Spinal cord (tissue), 10 donors: ENCODE results near the gene UPP2. TPM values are rescaled to one million over a fixed set of nuclear protein-coding genes. Genes with fewer than 3 reads are reported as not detected.

ENCODE experiments used
- DNase-seq, 6 donors: peaks; one replicate each; pipeline versions ENCODE4 v3.0.0 to v3.0.0-alpha.2; 2013 to 2015; ENCODE audit warnings: low spot score in 6 of 6, low read depth in 4 of 6
- H3K27ac ChIP-seq: one replicate; pipeline ENCODE4 v1.5.1; 2013; ENCODE audit warnings: low read depth, low read length, control low read depth
- H3K27me3 ChIP-seq: one replicate; pipeline ENCODE4 v1.6.1; 2013; ENCODE audit warnings: low read length; ENCODE audit not compliant: control insufficient read depth, insufficient read depth
- H3K36me3 ChIP-seq: one replicate; pipeline ENCODE4 v1.6.1; 2013; ENCODE audit warnings: low read length; ENCODE audit not compliant: control insufficient read depth, insufficient read depth
- H3K4me1 ChIP-seq: one replicate; pipeline ENCODE4 v1.6.1; 2013; ENCODE audit warnings: low read length; ENCODE audit not compliant: control insufficient read depth, insufficient read depth
- H3K4me3 ChIP-seq: one replicate; pipeline ENCODE4 v1.5.1; 2013; ENCODE audit warnings: low read depth, low read length, control low read depth
- H3K9me3 ChIP-seq: one replicate; pipeline ENCODE4 v1.6.1; 2013; ENCODE audit warnings: low read length; ENCODE audit not compliant: control insufficient read depth, insufficient read depth
- WGBS: methylation state at CpG from one replicate; pipeline ENCODE4 v1.1.5; 2013; ENCODE audit warnings: missing lambda C conversion rate; ENCODE audit not compliant: insufficient coverage; 5-methylcytosine and 5-hydroxymethylcytosine counted together
- polyA plus RNA-seq, 2 donors: library from polyadenylated mRNA; unstranded; fragments of 120-200 nt; gene quantifications; one replicate each; pipeline ENCODE4 v1.2.1, GENCODE V29; 2013; ENCODE audit not compliant: insufficient read length in 2 of 2
- total RNA-seq, 2 donors: library from RNA; depleted of rRNA in 1 of 2; stranded (reverse); fragments of 120-200 nt in 1 of 2; fragments of >200 nt in 1 of 2; gene quantifications; one replicate each; pipeline versions ENCODE4 v1.2.3 to v1.2.4, GENCODE V29; 2013 to 2014
- donor health status: healthy.

The UPP2 gene
- total and polyA plus RNA-seq, 4 donors = 0.55 to 1.5 (median 1.3) TPM

GRCh38 chr2:158079672-158080071, 22.0 kb upstream of the UPP2 start:
- Histone ChIP-seq H3K4me1 (no peaks in the 10 kb centered on the region), H3K9me3 (no peaks in the 10 kb centered on the region), H3K4me3 (no peak overlapping the region), H3K27ac (no peak overlapping the region), H3K27me3 (no peaks in the 10 kb centered on the region), H3K36me3 (no peaks in the 10 kb centered on the region)
- WGBS = no CpG with 5 or more reads among the region's 3 CpGs
- DNase-seq = peak in 2 of 6 donors; percentile 2 to 8

- H3K36me3 ChIP-seq = no peaks in the 10 kb centered on the region
- H3K4me3 ChIP-seq = no peak overlapping the region
- H3K4me1 ChIP-seq = no peaks in the 10 kb centered on the region
- peaks cover 5% of the 10 kb centered on the region for H3K9me3 ChIP-seq
- WGBS = no CpG with 5 or more reads among the region's 3 CpGs
- H3K27me3 ChIP-seq = no peaks in the 10 kb centered on the region
- no peak overlapping the region for H3K27ac ChIP-seq
- DNase-seq = no peak
These were observed 13.6 kb upstream of the UPP2 start for GRCh38 chr2:158088093-158088492.

- 98% methylated on average over 5 of the region's 5 CpGs for WGBS
- no peak overlapping the region for H3K27ac ChIP-seq
- no peaks in the 10 kb centered on the region for H3K36me3 ChIP-seq
- DNase-seq = no peak
- H3K4me1 ChIP-seq = no peaks in the 10 kb centered on the region
- peaks cover 5% of the 10 kb centered on the region for H3K9me3 ChIP-seq
- H3K27me3 ChIP-seq = no peaks in the 10 kb centered on the region
- H3K4me3 ChIP-seq = no peak overlapping the region
These were observed 12.4 kb upstream of the UPP2 start for GRCh38 chr2:158089322-158089721.

GRCh38 chr2:158091647-158092046, 10.0 kb upstream of the UPP2 start:
- WGBS = 89% methylated on average over 4 of the region's 4 CpGs
- Histone ChIP-seq H3K27ac (no peak overlapping the region), H3K9me3 (peaks cover 3% of the 10 kb centered on the region), H3K36me3 (no peaks in the 10 kb centered on the region), H3K4me3 (no peak overlapping the region), H3K4me1 (no peaks in the 10 kb centered on the region), H3K27me3 (no peaks in the 10 kb centered on the region)
- no peak for DNase-seq

- Histone ChIP-seq H3K9me3 (no peaks in the 10 kb centered on the region), H3K4me3 (no peak overlapping the region), H3K27ac (no peak overlapping the region), H3K27me3 (no peaks in the 10 kb centered on the region), H3K36me3 (no peaks in the 10 kb centered on the region), H3K4me1 (no peaks in the 10 kb centered on the region)
- 87% methylated on average over 2 of the region's 2 CpGs for WGBS
- peak in 1 of 6 donors; percentile 8 for DNase-seq
These were observed 7.1 kb upstream of the UPP2 start for GRCh38 chr2:158094487-158095092.

- Histone ChIP-seq H3K27ac (no peak overlapping the region), H3K36me3 (no peaks in the 10 kb centered on the region), H3K4me3 (no peak overlapping the region), H3K27me3 (no peaks in the 10 kb centered on the region), H3K4me1 (no peaks in the 10 kb centered on the region), H3K9me3 (no peaks in the 10 kb centered on the region)
- DNase-seq = no peak
These were observed 6.4 kb upstream of the UPP2 start for GRCh38 chr2:158095269-158095668.

- Histone ChIP-seq H3K4me3 (no peak overlapping the region), H3K9me3 (no peaks in the 10 kb centered on the region), H3K27me3 (no peaks in the 10 kb centered on the region), H3K36me3 (no peaks in the 10 kb centered on the region), H3K27ac (no peak overlapping the region), H3K4me1 (no peaks in the 10 kb centered on the region)
- WGBS = no CpG with 5 or more reads among the region's 4 CpGs
- DNase-seq = no peak
These were observed 5.8 kb upstream of the UPP2 start for GRCh38 chr2:158095912-158096311.

GRCh38 chr2:158097481-158097880, 4.2 kb upstream of the UPP2 start:
- DNase-seq = no peak
- Histone ChIP-seq H3K4me3 (no peak overlapping the region), H3K4me1 (no peaks in the 10 kb centered on the region), H3K27me3 (no peaks in the 10 kb centered on the region), H3K9me3 (no peaks in the 10 kb centered on the region), H3K27ac (no peak overlapping the region), H3K36me3 (no peaks in the 10 kb centered on the region)
- no CpG with 5 or more reads among the region's 2 CpGs for WGBS

GRCh38 chr2:158098178-158098577, 3.5 kb upstream of the UPP2 start:
- H3K4me1 ChIP-seq = no peaks in the 10 kb centered on the region
- no peaks in the 10 kb centered on the region for H3K36me3 ChIP-seq
- no peak overlapping the region for H3K4me3 ChIP-seq
- no peak overlapping the region for H3K27ac ChIP-seq
- no peaks in the 10 kb centered on the region for H3K9me3 ChIP-seq
- DNase-seq = no peak
- 93% methylated on average over 3 of the region's 4 CpGs for WGBS
- no peaks in the 10 kb centered on the region for H3K27me3 ChIP-seq

GRCh38 chr2:158099716-158100115, 2.0 kb upstream of the UPP2 start:
- H3K27me3 ChIP-seq = no peaks in the 10 kb centered on the region
- DNase-seq = no peak
- H3K9me3 ChIP-seq = no peaks in the 10 kb centered on the region
- 100% methylated on average over 1 of the region's 3 CpGs for WGBS
- no peaks in the 10 kb centered on the region for H3K4me1 ChIP-seq
- H3K36me3 ChIP-seq = no peaks in the 10 kb centered on the region
- H3K27ac ChIP-seq = no peak overlapping the region
- no peak overlapping the region for H3K4me3 ChIP-seq
